Measurements from ENCODE around the gene POM121. TPM values are rescaled to one million over a fixed set of nuclear protein-coding genes. Genes with fewer than 3 reads are reported as not detected.
"Not testable (repeated sequence)": the region's sequence is repeated elsewhere in the genome, so short reads cannot be mapped to it uniquely, and the experiment has no call there.

The POM121 gene
- total RNA-seq, 2 experiments from 2014 or later: 14.8 to 75.9 TPM

GRCh38 chr7:72950432-72950831 is 25.5 kb downstream of the POM121 start:
- CTCF ChIA-PET (ENCODE audit: unreplicated experiment); H2AFZ ChIP-seq (ENCODE audit: low read length); H3K4me1 ChIP-seq (ENCODE audit: insufficient read depth, low read length, poor library complexity, severe bottlenecking); POLR2A ChIA-PET; H3K9me2 ChIP-seq (ENCODE audit: insufficient read depth, low read length); H3K4me2 ChIP-seq (ENCODE audit: low read length); H3K27ac ChIP-seq (ENCODE audit: low read depth, low read length, poor library complexity, severe bottlenecking); H3K9me3 ChIP-seq (ENCODE audit: low read length); H3K79me2 ChIP-seq (ENCODE audit: insufficient read depth, low read depth, low read length); H3K4me3 ChIP-seq (ENCODE audit: low read depth, low read length, poor library complexity, severe bottlenecking); DNase-seq (ENCODE audit: low spot score); intact Hi-C loops (cut with micrococcal nuclease; ENCODE audit: unreplicated experiment); BruUV-seq (replicated peaks); H4K20me1 ChIP-seq (ENCODE audit: insufficient read depth, low read length): not testable (repeated sequence)
- H3K36me3 ChIP-seq (ENCODE audit: insufficient read depth, low read length): peaks cover 12% of the 10 kb centered on the region

GRCh38 chr7:72953901-72954562 is 29.1 kb downstream of the POM121 start:
- H3K79me2 ChIP-seq (ENCODE audit: insufficient read depth, low read depth, low read length); H3K27ac ChIP-seq (ENCODE audit: low read depth, low read length, poor library complexity, severe bottlenecking); H3K4me1 ChIP-seq (ENCODE audit: insufficient read depth, low read length, poor library complexity, severe bottlenecking); CTCF ChIA-PET (ENCODE audit: unreplicated experiment); H2AFZ ChIP-seq (ENCODE audit: low read length); H3K9me2 ChIP-seq (ENCODE audit: insufficient read depth, low read length); POLR2A ChIA-PET; DNase-seq (ENCODE audit: low spot score); H3K36me3 ChIP-seq (ENCODE audit: insufficient read depth, low read length); H3K9me3 ChIP-seq (ENCODE audit: low read length); H4K20me1 ChIP-seq (ENCODE audit: insufficient read depth, low read length); intact Hi-C loops (cut with micrococcal nuclease; ENCODE audit: unreplicated experiment): not testable (repeated sequence)
- TSS peak; percentile 83 for BruUV-seq (replicated peaks)
- Histone ChIP-seq H3K4me3 (ENCODE audit: low read depth, low read length, poor library complexity, severe bottlenecking) (peak overlapping the region; percentile 64), H3K4me2 (ENCODE audit: low read length) (peak overlapping the region; percentile 54; the same call in 1 of the 2 replicates)

DNA sequence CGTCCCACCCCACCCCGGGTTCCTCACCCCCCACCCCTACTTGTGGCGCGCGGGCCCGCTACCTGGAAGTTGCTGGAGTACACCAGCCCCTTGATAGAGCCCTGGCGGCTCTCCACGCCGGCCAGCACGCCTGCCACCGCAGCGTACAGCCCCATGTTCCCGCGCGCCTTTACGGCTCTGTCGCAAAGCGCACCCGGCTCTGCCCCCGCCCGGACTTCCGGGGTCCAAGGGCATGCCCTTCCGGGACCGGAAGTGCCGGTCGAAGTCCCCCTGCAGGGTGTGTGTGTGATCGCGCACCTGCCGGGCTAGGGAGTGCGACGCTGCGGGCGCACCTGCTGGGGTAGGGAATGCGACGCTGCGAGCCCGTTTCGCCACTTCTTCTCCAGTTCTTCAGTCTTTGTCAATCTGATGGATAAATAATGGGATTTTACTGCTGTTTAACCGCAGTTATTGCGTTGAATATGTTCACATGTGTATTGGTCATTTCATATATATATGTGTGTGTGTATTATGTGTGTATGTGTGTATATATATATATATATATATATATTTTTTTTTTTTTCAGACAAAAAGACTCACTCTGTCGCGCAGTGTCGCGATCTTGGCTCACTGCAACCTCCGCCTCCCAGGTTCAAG is 29.8 kb downstream of the POM121 start:
- H3K27ac ChIP-seq (ENCODE audit: low read depth, low read length, poor library complexity, severe bottlenecking); POLR2A ChIA-PET; H3K9me2 ChIP-seq (ENCODE audit: insufficient read depth, low read length); H3K4me1 ChIP-seq (ENCODE audit: insufficient read depth, low read length, poor library complexity, severe bottlenecking); CTCF ChIA-PET (ENCODE audit: unreplicated experiment); H3K4me3 ChIP-seq (ENCODE audit: low read depth, low read length, poor library complexity, severe bottlenecking); H4K20me1 ChIP-seq (ENCODE audit: insufficient read depth, low read length); H3K9me3 ChIP-seq (ENCODE audit: low read length); intact Hi-C loops (cut with micrococcal nuclease; ENCODE audit: unreplicated experiment); H2AFZ ChIP-seq (ENCODE audit: low read length); H3K79me2 ChIP-seq (ENCODE audit: insufficient read depth, low read depth, low read length); H3K4me2 ChIP-seq (ENCODE audit: low read length); H3K36me3 ChIP-seq (ENCODE audit: insufficient read depth, low read length); DNase-seq (ENCODE audit: low spot score): not testable (repeated sequence)
- BruUV-seq (replicated peaks): TSS peak; percentile 92

GRCh38 chr7:72960029-72960428 is 35.1 kb downstream of the POM121 start:
- CTCF ChIA-PET (ENCODE audit: unreplicated experiment); H3K9me2 ChIP-seq (ENCODE audit: insufficient read depth, low read length); DNase-seq (ENCODE audit: low spot score): not testable (repeated sequence)

DNA sequence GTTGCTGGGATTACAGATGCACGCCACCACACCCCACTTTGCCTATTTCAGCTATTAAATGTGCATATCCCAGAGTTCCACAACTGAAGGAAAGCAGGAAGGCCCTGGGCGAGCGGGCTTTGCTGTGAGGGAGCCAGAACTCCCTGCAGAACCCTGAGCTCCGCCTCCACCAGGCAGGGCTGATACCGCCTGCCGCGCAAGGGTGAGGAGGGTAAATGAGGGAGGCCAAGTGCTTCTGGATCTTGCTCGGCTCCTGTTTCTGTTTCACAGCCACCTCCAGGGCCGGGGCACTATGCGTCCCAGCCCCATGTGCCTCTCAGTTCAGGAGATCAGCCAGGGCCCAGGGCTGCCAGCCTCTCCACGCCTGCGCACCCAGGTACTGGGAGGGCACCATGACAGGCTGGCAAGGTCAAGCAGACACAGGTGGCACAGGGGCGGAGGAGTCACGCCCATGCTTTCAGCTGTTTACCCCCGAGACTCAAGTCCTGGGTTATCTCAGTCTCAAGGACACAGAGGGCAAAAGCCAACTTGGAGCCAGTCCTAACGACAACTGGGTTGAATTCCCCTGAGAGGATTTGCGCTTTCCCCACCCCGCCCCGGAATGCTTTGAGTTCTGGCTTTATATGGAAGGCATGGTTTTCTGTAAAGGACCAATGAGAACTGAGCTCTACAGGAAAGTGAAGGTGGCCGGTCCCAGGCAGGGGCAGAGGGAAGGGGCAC is 35.9 kb downstream of the POM121 start:
- POLR2A ChIA-PET; intact Hi-C loops (cut with micrococcal nuclease; ENCODE audit: unreplicated experiment); H2AFZ ChIP-seq (ENCODE audit: low read length); CTCF ChIA-PET (ENCODE audit: unreplicated experiment); H3K36me3 ChIP-seq (ENCODE audit: insufficient read depth, low read length); H4K20me1 ChIP-seq (ENCODE audit: insufficient read depth, low read length); H3K27ac ChIP-seq (ENCODE audit: low read depth, low read length, poor library complexity, severe bottlenecking); H3K9me3 ChIP-seq (ENCODE audit: low read length); H3K79me2 ChIP-seq (ENCODE audit: insufficient read depth, low read depth, low read length); H3K4me2 ChIP-seq (ENCODE audit: low read length); DNase-seq (ENCODE audit: low spot score); H3K4me3 ChIP-seq (ENCODE audit: low read depth, low read length, poor library complexity, severe bottlenecking); BruUV-seq (replicated peaks); H3K4me1 ChIP-seq (ENCODE audit: insufficient read depth, low read length, poor library complexity, severe bottlenecking); H3K9me2 ChIP-seq (ENCODE audit: insufficient read depth, low read length): not testable (repeated sequence)

More at GRCh38 chr7:72960029-72960428, 35.1 kb downstream of the POM121 start:
- H3K9me3 ChIP-seq (ENCODE audit: low read length); H3K4me3 ChIP-seq (ENCODE audit: low read depth, low read length, poor library complexity, severe bottlenecking); POLR2A ChIA-PET; intact Hi-C loops (cut with micrococcal nuclease; ENCODE audit: unreplicated experiment); H4K20me1 ChIP-seq (ENCODE audit: insufficient read depth, low read length); H3K79me2 ChIP-seq (ENCODE audit: insufficient read depth, low read depth, low read length); BruUV-seq (replicated peaks); H3K4me2 ChIP-seq (ENCODE audit: low read length); H3K4me1 ChIP-seq (ENCODE audit: insufficient read depth, low read length, poor library complexity, severe bottlenecking); H2AFZ ChIP-seq (ENCODE audit: low read length); H3K27ac ChIP-seq (ENCODE audit: low read depth, low read length, poor library complexity, severe bottlenecking); H3K36me3 ChIP-seq (ENCODE audit: insufficient read depth, low read length): not testable (repeated sequence)

GRCh38 chr7:72961346-72961650 is 36.4 kb downstream of the POM121 start:
- POLR2A ChIA-PET; H3K9me3 ChIP-seq (ENCODE audit: low read length); H4K20me1 ChIP-seq (ENCODE audit: insufficient read depth, low read length); DNase-seq (ENCODE audit: low spot score); intact Hi-C loops (cut with micrococcal nuclease; ENCODE audit: unreplicated experiment); H3K4me1 ChIP-seq (ENCODE audit: insufficient read depth, low read length, poor library complexity, severe bottlenecking); H3K4me2 ChIP-seq (ENCODE audit: low read length); BruUV-seq (replicated peaks); CTCF ChIA-PET (ENCODE audit: unreplicated experiment); H3K4me3 ChIP-seq (ENCODE audit: low read depth, low read length, poor library complexity, severe bottlenecking); H3K36me3 ChIP-seq (ENCODE audit: insufficient read depth, low read length); H2AFZ ChIP-seq (ENCODE audit: low read length); H3K27ac ChIP-seq (ENCODE audit: low read depth, low read length, poor library complexity, severe bottlenecking); H3K79me2 ChIP-seq (ENCODE audit: insufficient read depth, low read depth, low read length); H3K9me2 ChIP-seq (ENCODE audit: insufficient read depth, low read length): not testable (repeated sequence)

Measured in OCI-LY7 (cell line).